SK-N-SH treated with all-trans-retinoic acid at 6 μM for 48 hours (cell line): ENCODE results near the gene PARP6.

ENCODE experiments used
- ATAC-seq: fragments of 200-7000 bp; cut with Tn5 transposase; 3 replicates; pipeline ENCODE4 v1.9.1; 2020; ENCODE audit warnings: mild to moderate bottlenecking, moderate library complexity
- CSDC2 ChIP-seq: fragments of 250-450 bp; sonication (Bioruptor Pico); IDR thresholded peaks from 2 replicates; pipeline ENCODE4 v1.5.0; 2020; ENCODE audit warnings: mild to moderate bottlenecking, moderate library complexity
- ESRRG ChIP-seq: fragments of 250-450 bp; sonication (Bioruptor Pico); IDR thresholded peaks from 2 replicates; pipeline ENCODE4 v1.6.1; 2021; ENCODE audit warnings: mild to moderate bottlenecking
- GLIS3 ChIP-seq: fragments of 250-450 bp; sonication (Bioruptor Pico); IDR thresholded peaks from 2 replicates; pipeline ENCODE4 v1.5.0; 2020; ENCODE audit warnings: mild to moderate bottlenecking, moderate library complexity
- ISL1 ChIP-seq: fragments of 250-450 bp; sonication (Bioruptor Pico); IDR thresholded peaks from 2 replicates; pipeline ENCODE4 v2.1.2; 2022; ENCODE audit warnings: mild to moderate bottlenecking, moderate library complexity
- PPARA ChIP-seq: fragments of 250-450 bp; sonication (Bioruptor Pico); IDR thresholded peaks from 2 replicates; pipeline ENCODE4 v1.5.0; 2020; ENCODE audit warnings: mild to moderate bottlenecking, borderline replicate concordance
- SNAI2 ChIP-seq: fragments of 250-450 bp; sonication (Bioruptor Pico); IDR thresholded peaks from 2 replicates; pipeline ENCODE4 v1.5.0; 2020; ENCODE audit warnings: mild to moderate bottlenecking, moderate library complexity
- TCF4 ChIP-seq: fragments of 250-450 bp; sonication (Bioruptor Pico); IDR thresholded peaks from 2 replicates; pipeline ENCODE4 v1.8.0; 2021; ENCODE audit warnings: mild to moderate bottlenecking, moderate library complexity, borderline replicate concordance
- ZC3H10 ChIP-seq: fragments of 250-450 bp; sonication (Bioruptor Pico); IDR thresholded peaks from 2 replicates; pipeline ENCODE4 v1.5.1; 2021; ENCODE audit warnings: mild to moderate bottlenecking, moderate library complexity
- ZFP3 ChIP-seq: fragments of 250-450 bp; sonication (Bioruptor Pico); IDR thresholded peaks from 2 replicates; pipeline ENCODE4 v1.5.0; 2020; ENCODE audit warnings: mild to moderate bottlenecking, moderate library complexity
- ZNF8 ChIP-seq: fragments of 450-650 bp; formaldehyde crosslinking; IDR thresholded peaks from 2 replicates; pipeline ENCODE4 v1.5.0; 2020; ENCODE audit warnings: mild to moderate bottlenecking, moderate library complexity
- TF ChIP-seq, protein P1 (sequence below): fragments of 250-450 bp; sonication (Bioruptor Pico); IDR thresholded peaks from 2 replicates; pipeline ENCODE4 v1.5.1; 2021; ENCODE audit warnings: mild to moderate bottlenecking, moderate library complexity
- TF ChIP-seq, protein P2 (sequence below): fragments of 250-450 bp; sonication (Bioruptor Pico); IDR thresholded peaks from 2 replicates; pipeline ENCODE4 v1.5.0; 2020; ENCODE audit warnings: mild to moderate bottlenecking, moderate library complexity
- TF ChIP-seq, protein P3 (sequence below): fragments of 250-450 bp; sonication (Bioruptor Pico); IDR thresholded peaks from 2 replicates; pipeline ENCODE4 v1.5.1; 2020; ENCODE audit warnings: low read depth, mild to moderate bottlenecking, moderate library complexity

The PARP6 gene, protein sequence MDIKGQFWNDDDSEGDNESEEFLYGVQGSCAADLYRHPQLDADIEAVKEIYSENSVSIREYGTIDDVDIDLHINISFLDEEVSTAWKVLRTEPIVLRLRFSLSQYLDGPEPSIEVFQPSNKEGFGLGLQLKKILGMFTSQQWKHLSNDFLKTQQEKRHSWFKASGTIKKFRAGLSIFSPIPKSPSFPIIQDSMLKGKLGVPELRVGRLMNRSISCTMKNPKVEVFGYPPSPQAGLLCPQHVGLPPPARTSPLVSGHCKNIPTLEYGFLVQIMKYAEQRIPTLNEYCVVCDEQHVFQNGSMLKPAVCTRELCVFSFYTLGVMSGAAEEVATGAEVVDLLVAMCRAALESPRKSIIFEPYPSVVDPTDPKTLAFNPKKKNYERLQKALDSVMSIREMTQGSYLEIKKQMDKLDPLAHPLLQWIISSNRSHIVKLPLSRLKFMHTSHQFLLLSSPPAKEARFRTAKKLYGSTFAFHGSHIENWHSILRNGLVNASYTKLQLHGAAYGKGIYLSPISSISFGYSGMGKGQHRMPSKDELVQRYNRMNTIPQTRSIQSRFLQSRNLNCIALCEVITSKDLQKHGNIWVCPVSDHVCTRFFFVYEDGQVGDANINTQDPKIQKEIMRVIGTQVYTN

DNA sequence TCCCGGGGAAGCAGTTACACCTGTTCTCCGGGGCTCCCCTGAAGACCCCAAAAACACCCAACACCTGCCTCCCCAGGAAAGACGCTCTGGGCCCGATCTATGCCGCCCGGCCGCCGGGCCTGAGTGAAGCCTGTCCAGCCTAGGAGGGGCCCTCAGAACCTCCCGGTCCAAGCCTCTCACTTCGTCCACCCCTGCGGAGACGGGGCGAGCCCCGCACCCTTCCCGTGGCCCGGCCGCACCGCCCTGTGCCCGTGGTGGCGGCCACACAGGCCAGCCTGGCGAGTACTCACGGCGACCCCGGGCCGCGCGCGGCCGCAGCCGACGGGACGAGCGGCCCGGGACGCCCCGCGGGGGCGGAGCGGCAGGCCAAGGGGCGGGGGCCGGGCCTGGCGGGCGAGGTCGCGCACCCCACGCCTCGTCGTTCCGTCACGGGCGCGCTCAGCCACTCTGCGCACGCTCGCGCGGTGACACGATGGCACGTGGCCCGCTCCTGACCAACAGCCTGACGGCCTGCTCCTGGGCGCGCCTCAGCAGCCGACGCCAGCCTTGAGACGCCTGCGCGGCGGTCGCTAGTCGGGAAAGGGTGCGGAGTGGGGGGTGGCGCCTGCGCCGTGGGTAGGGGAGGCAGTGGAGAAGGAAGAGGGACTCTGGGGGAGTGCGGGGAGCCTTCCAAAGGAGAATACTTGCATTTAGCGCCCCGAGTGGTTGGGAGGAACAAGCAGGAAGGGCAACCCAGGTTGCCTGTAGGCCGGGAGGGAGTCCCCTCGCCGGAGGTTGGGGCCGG, at the start of gene PARP6:
Gene PARP6 (minus strand): TSS at position 342 of the 784 bp plus-strand sequence. CDS start 5,077 bp downstream, outside the sequence.
- TF ChIP-seq, protein P1, sequence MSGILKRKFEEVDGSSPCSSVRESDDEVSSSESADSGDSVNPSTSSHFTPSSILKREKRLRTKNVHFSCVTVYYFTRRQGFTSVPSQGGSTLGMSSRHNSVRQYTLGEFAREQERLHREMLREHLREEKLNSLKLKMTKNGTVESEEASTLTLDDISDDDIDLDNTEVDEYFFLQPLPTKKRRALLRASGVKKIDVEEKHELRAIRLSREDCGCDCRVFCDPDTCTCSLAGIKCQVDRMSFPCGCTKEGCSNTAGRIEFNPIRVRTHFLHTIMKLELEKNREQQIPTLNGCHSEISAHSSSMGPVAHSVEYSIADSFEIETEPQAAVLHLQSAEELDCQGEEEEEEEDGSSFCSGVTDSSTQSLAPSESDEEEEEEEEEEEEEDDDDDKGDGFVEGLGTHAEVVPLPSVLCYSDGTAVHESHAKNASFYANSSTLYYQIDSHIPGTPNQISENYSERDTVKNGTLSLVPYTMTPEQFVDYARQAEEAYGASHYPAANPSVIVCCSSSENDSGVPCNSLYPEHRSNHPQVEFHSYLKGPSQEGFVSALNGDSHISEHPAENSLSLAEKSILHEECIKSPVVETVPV (CRISPR knock-in tag): no peak
- 0 out of 2 replicates have a peak, but pooled peaks have one; percentile 32 for TF ChIP-seq GLIS3

DNA sequence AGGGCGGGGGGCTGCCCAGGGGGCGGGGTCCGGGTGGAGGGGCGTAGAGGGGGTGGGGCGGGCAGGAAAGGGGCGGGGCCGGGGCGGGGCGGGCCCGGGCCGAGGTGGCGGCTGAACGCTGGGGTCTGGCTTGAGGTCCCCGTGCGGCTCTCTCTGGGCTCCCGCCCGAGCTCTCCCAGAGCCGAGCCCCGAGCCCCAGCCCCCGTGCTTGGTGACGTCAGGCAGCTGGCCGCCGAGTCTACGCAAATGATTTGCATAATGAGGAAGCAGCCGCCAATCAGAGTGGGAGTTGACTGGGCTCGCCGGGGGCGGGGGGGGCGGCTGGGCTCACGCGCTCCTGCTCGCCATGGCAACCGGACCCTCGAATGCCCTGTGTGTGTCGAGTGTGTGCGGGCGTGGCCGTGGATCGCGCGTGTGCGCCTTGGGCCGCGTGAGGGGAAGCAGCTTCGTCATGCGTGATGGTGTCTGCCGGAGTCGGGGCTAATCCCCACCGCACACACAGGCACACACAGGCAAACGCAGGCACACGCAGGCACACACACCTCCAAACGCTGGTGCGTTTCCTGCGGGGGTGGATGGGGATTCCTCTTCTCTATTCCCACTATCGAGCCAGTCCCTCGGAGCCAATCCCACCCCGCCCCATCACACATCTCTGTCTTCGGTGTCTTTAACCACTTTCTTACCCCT, 47.8 kb upstream of the PARP6 start, which contains the start of gene CELF6:
Gene CELF6 (minus strand): TSS at position 173 of the 687 bp plus-strand sequence. CDS start 283 bp downstream, outside the sequence.
- peak; percentile 82 for ATAC-seq

More for the DNA sequence above, at the start of gene PARP6:
- peak; percentile 99 for ATAC-seq

DNA sequence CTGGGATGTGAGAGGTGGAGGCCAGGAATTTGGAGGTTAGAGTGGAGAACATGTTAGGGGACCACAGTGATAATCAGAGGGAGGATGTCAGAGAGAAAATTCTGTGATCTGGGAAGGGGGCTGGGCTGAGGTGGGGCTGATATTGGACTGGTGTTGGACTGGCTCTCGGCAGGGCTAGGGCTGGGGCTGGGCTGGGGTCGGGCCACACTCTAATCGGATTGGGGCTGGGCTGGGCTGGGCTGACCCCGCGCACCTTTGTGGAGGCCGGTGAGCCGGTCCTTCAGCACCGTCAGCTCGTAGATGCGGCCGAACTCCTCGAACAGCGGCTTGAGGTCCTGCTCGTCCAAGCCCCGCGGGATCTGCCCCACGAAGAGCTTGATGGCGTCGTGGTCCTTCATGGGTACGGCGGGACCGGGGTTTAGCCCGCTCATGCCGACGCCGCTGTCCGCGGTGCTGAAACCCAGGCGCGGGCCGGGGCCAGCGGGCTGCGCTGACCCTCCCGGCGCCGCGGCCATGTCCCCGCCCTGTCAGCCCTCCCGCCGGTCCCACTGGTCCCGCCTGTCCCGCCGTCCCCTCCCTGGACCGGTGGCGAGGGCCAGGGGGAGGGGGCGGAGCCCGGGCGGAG, 47.1 kb upstream of the PARP6 start:
- peak; percentile 91 for ATAC-seq
- no peak for TF ChIP-seq ISL1 (CRISPR knock-in tag)
- TF ChIP-seq, protein P2, sequence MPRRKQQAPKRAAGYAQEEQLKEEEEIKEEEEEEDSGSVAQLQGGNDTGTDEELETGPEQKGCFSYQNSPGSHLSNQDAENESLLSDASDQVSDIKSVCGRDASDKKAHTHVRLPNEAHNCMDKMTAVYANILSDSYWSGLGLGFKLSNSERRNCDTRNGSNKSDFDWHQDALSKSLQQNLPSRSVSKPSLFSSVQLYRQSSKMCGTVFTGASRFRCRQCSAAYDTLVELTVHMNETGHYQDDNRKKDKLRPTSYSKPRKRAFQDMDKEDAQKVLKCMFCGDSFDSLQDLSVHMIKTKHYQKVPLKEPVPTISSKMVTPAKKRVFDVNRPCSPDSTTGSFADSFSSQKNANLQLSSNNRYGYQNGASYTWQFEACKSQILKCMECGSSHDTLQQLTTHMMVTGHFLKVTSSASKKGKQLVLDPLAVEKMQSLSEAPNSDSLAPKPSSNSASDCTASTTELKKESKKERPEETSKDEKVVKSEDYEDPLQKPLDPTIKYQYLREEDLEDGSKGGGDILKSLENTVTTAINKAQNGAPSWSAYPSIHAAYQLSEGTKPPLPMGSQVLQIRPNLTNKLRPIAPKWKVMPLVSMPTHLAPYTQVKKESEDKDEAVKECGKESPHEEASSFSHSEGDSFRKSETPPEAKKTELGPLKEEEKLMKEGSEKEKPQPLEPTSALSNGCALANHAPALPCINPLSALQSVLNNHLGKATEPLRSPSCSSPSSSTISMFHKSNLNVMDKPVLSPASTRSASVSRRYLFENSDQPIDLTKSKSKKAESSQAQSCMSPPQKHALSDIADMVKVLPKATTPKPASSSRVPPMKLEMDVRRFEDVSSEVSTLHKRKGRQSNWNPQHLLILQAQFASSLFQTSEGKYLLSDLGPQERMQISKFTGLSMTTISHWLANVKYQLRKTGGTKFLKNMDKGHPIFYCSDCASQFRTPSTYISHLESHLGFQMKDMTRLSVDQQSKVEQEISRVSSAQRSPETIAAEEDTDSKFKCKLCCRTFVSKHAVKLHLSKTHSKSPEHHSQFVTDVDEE (CRISPR knock-in tag): peak; percentile 44; the same call in 1 of the 2 replicates
- TF ChIP-seq, protein P3, sequence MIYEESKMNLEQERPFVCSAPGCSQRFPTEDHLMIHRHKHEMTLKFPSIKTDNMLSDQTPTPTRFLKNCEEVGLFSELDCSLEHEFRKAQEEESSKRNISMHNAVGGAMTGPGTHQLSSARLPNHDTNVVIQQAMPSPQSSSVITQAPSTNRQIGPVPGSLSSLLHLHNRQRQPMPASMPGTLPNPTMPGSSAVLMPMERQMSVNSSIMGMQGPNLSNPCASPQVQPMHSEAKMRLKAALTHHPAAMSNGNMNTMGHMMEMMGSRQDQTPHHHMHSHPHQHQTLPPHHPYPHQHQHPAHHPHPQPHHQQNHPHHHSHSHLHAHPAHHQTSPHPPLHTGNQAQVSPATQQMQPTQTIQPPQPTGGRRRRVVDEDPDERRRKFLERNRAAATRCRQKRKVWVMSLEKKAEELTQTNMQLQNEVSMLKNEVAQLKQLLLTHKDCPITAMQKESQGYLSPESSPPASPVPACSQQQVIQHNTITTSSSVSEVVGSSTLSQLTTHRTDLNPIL (CRISPR knock-in tag): no peak
- TF ChIP-seq ESRRG (CRISPR knock-in tag): no peak
- peak; percentile 74; the same call in 1 of the 2 replicates for TF ChIP-seq ZFP3 (CRISPR knock-in tag)
- no peak for TF ChIP-seq PPARA (CRISPR knock-in tag)
- TF ChIP-seq SNAI2 (CRISPR knock-in tag): peak; percentile 67; the same call in 1 of the 2 replicates
- no peak for TF ChIP-seq TCF4 (CRISPR knock-in tag)
- TF ChIP-seq ZC3H10 (CRISPR knock-in tag): peak; percentile 26; the same call in 1 of the 2 replicates
- peak; percentile 95; the same call in 1 of the 2 replicates for TF ChIP-seq CSDC2 (CRISPR knock-in tag)

More for the DNA sequence above, 47.8 kb upstream of the PARP6 start, which contains the start of gene CELF6:
- TF ChIP-seq CSDC2 (CRISPR knock-in tag) (no peak), ZNF8 (CRISPR knock-in tag) (peak; percentile 20; the same call in 1 of the 2 replicates)
- TF ChIP-seq, protein P2 (CRISPR knock-in tag): 0 out of 2 replicates have a peak, but pooled peaks have one; percentile 54
